H1 (cell line): ENCODE results near the gene EMID1. TPM values are rescaled to one million over a fixed set of nuclear protein-coding genes. Genes with fewer than 3 reads are reported as not detected.
A peak's percentile ranks its signal among the peaks of the same experiment; 100 is the strongest.

Experiments
- BCL11A ChIP-seq, 2 experiments: IDR thresholded peaks; one replicate each; pipeline ENCODE4 v1.6.1; 2011; ENCODE audit warnings: low read depth in 2 of 2, low read length in 2 of 2, mild to moderate bottlenecking in 2 of 2
- CHD2 ChIP-seq: IDR thresholded peaks from 2 replicates; pipeline ENCODE4 v1.6.1; 2012; ENCODE audit warnings: low read length, improper control_type of control experiment
- GABPA ChIP-seq: IDR thresholded peaks from 2 replicates; pipeline ENCODE4 v1.6.1; 2011; ENCODE audit warnings: mild to moderate bottlenecking, low read length, moderate library complexity, borderline replicate concordance; ENCODE audit not compliant: insufficient read depth
- GTF2F1 ChIP-seq: IDR thresholded peaks from 2 replicates; pipeline ENCODE4 v1.6.1; 2012; ENCODE audit warnings: low read depth, low read length, improper control_type of control experiment, borderline replicate concordance
- HDAC2 ChIP-seq, 2 experiments: fragments of 300-600 bp in 1 of 2; sonication (generic) in 1 of 2; IDR thresholded peaks; 2 replicates each; pipeline ENCODE4 v1.6.1; 2011 to 2012; ENCODE audit warnings: low read depth in 2 of 2, low read length in 2 of 2, mild to moderate bottlenecking in 2 of 2, moderate library complexity in 2 of 2, borderline replicate concordance in 1 of 2, inconsistent platforms in 1 of 2
- KDM1A ChIP-seq: fragments of 200-600, 300-600 bp; sonication (generic); IDR thresholded peaks from 2 replicates; pipeline ENCODE4 v1.7.1; 2016; ENCODE audit warnings: mild to moderate bottlenecking, low read length, borderline replicate concordance
- polyA plus RNA-seq, 7 experiments: library from polyadenylated mRNA; depleted of rRNA in 3 of 7; stranded (reverse) in 5 of 7; unstranded in 2 of 7; fragments of >200 nt in 5 of 7; fragments of 200-250 nt in 2 of 7; gene quantifications; 1 replicate in 5 of 7; 2 replicates in 1 of 7; 4 replicates in 1 of 7; pipeline versions ENCODE4 v1.2.1 to v1.2.3, GENCODE V29; 2011 to 2013; ENCODE audit warnings: missing spikeins in 2 of 7, mixed read lengths in 2 of 7
- total RNA-seq: library from RNA; stranded (reverse); fragmentation: NEBNext Ultra II Directional; extraction: Animal tissue kit (Norgen Biotek cat#: 25700); gene quantifications from 2 replicates; pipeline ENCODE4 v1.2.1, GENCODE V29; 2021
- TF ChIP-seq, protein P1 (sequence below): IDR thresholded peaks from 2 replicates; pipeline ENCODE4 v1.6.1; 2011; ENCODE audit warnings: low read depth, mild to moderate bottlenecking, low read length; ENCODE audit not compliant: insufficient read depth

Gene EMID1
- total and polyA plus RNA-seq, 2 of the 8 experiments (the other 6 are each of a cell fraction or from before 2014, with no cell fraction given), result 3.9 to 7.4 TPM

DNA sequence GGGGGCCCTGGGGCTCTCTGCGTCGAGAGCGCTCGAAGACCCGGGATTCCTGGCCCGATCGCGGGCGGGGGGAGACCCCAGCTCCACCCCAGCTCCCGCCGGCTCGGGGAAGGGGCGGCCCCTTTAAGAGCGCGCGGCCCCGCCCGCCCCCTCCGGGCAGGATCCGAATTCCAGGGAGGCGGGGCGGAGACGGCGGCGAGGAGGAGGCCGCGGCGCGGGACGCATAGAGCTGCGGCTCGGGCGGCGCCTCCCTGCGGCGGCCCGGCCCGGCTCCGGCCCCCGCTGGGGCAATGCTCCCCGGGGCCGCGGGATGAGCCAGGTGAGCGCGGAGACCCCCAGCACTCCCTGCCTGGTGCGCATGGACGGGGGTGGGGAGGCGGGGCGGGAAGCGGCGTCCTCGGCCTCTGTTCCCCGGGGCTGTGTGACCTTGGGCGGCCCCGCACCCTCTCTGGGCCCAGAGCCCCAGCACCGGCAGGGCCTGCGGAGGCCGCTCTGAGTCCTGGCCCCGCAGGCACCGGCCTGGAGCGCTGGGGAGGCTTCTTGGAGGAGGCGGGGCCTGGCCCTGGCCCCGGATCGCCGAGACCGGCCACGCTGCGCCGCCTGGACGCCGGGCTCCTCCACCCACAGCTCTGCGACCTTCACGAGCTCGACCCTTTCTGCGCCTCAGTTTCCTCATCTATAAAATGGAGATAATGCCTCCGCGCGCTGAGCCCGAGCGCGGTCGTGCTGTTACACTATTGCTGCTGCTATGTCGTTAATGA is 101.3 kb downstream of the EMID1 start (continued):
- TF ChIP-seq HDAC2 (IDR thresholded peaks at IDR 0.05; ENCODE audit: borderline replicate concordance in 1 of 2, low read depth in 2 of 2, low read length in 2 of 2) (no peak), CHD2 (no peak), GABPA (no peak), BCL11A (IDR thresholded peaks at IDR 0.05; ENCODE audit: low read depth in 2 of 2, low read length in 2 of 2) (no peak), KDM1A (peak; percentile 77), GTF2F1 (no peak)
- TF ChIP-seq, protein P1, sequence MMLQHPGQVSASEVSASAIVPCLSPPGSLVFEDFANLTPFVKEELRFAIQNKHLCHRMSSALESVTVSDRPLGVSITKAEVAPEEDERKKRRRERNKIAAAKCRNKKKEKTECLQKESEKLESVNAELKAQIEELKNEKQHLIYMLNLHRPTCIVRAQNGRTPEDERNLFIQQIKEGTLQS, result no peak
